RPMI8226 (cell line): ENCODE data around the gene ELAPOR1.

Experiments used
- DNase-seq: peaks from one replicate; pipeline ENCODE4 v3.0.0-alpha.2; 2015

Gene ELAPOR1

GRCh38 chr1:109113590-109114341, at the start of gene ELAPOR1:
Gene ELAPOR1, plus strand, starts transcription at chr1:109114115. Its CDS starts 69 bp downstream, at chr1:109114184.
- peak; percentile 54 for DNase-seq

- no peak for DNase-seq
Measured at GRCh38 chr1:109065137-109065536, 48.8 kb upstream of the ELAPOR1 start.

- no peak for DNase-seq
Measured at GRCh38 chr1:109067883-109068282, 46.0 kb upstream of the ELAPOR1 start.

GRCh38 chr1:109069294-109069693, 44.6 kb upstream of the ELAPOR1 start:
- DNase-seq, result no peak

- DNase-seq, result peak; percentile 89
Measured at GRCh38 chr1:109075531-109076490, 38.1 kb upstream of the ELAPOR1 start, which contains the start of gene TAF13. Gene TAF13, minus strand, starts transcription at chr1:109076003. Its CDS starts 56 bp downstream, at chr1:109075947.

- peak; percentile 71 for DNase-seq
Measured at GRCh38 chr1:109078317-109078716, 35.6 kb upstream of the ELAPOR1 start.

GRCh38 chr1:109079240-109079622, 34.7 kb upstream of the ELAPOR1 start:
- no peak for DNase-seq

- no peak for DNase-seq
Measured at GRCh38 chr1:109080441-109081082, 33.4 kb upstream of the ELAPOR1 start.

- DNase-seq, result no peak
Measured at GRCh38 chr1:109083501-109083900, 30.4 kb upstream of the ELAPOR1 start.

GRCh38 chr1:109083923-109084322, 30.0 kb upstream of the ELAPOR1 start:
- DNase-seq, result no peak

GRCh38 chr1:109084563-109085517, 29.1 kb upstream of the ELAPOR1 start:
- no peak for DNase-seq

GRCh38 chr1:109089242-109090015, 24.5 kb upstream of the ELAPOR1 start:
- no peak for DNase-seq

- peak; percentile 89 for DNase-seq
Measured at GRCh38 chr1:109090196-109091077, 23.5 kb upstream of the ELAPOR1 start, which contains the start of gene TMEM167B. Gene TMEM167B, plus strand, starts transcription at chr1:109090764. Its CDS starts 109 bp downstream, at chr1:109090873.

GRCh38 chr1:109091078-109091838, 22.7 kb upstream of the ELAPOR1 start:
- DNase-seq, result peak; percentile 38

- no peak for DNase-seq
Measured at GRCh38 chr1:109091839-109092193, 22.1 kb upstream of the ELAPOR1 start.

- DNase-seq, result no peak
Measured at GRCh38 chr1:109094377-109094803, 19.5 kb upstream of the ELAPOR1 start.

GRCh38 chr1:109094871-109095270, 19.0 kb upstream of the ELAPOR1 start:
- DNase-seq, result no peak

- DNase-seq, result no peak
Measured at GRCh38 chr1:109095631-109096030, 18.3 kb upstream of the ELAPOR1 start.

- no peak for DNase-seq
Measured at GRCh38 chr1:109096120-109096519, 17.8 kb upstream of the ELAPOR1 start.
